ENCODE results near the gene SLC47A1.
"Not testable (repeated sequence)": the region's sequence is repeated elsewhere in the genome, so short reads cannot be mapped to it uniquely, and the experiment has no call there.

GRCh38 chr17:19505561-19505960, 28.1 kb upstream of the SLC47A1 start:
- TF ChIP-seq CTCF, POLR2A (IDR thresholded peaks at IDR 0.05): not testable (repeated sequence)
